ENCODE data around the gene PHACTR1.

The PHACTR1 gene

DNA sequence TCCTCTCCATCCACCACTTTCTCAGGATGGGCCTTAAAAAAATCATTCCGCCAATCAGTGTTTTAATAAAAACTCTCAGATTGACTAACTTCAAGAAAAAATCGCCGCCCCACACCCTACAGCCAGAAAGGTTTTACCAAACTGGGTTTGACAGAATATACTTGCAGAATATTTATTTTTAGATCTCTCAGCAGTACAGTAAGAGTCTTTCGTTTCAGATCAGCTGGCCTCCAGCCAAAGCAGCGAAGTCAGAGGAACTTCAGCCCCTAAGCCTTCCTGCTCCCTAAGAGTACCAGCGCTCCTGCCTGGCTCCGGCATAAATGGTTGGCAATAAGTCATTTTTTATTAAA, 587.1 kb downstream of the PHACTR1 start:
- DNase-seq (ENCODE audit: low read depth, low spot score), result no peak
- ChIA-PET POLR2A (no interaction called here), CTCF (interaction anchor here (1.5 kb wide), 1 partner anchor 31 kb away, joined by 3 read pairs; no protein-coding TSS in a partner anchor)
- TF ChIP-seq CTCF (IDR thresholded peaks at IDR 0.05; ENCODE audit: insufficient read depth, low read length, missing control alignments), result no peak
- no peak overlapping the region for H3K4me3 ChIP-seq (ENCODE audit: low read depth, low read length)

- no peak for DNase-seq (ENCODE audit: low read depth, low spot score)
- POLR2A ChIA-PET, result no interaction called here
- no peak for TF ChIP-seq CTCF (IDR thresholded peaks at IDR 0.05; ENCODE audit: insufficient read depth, low read length, missing control alignments)
- CTCF ChIA-PET, result interaction anchor here (1.5 kb wide), 1 partner anchor 31 kb away, joined by 3 read pairs; no protein-coding TSS in a partner anchor
- no peak overlapping the region for H3K4me3 ChIP-seq (ENCODE audit: low read depth, low read length)
Measured at GRCh38 chr6:13304101-13304500, 587.5 kb downstream of the PHACTR1 start.

GRCh38 chr6:13304580-13305260, 588.2 kb downstream of the PHACTR1 start:
- ChIA-PET CTCF (no interaction called here), POLR2A (no interaction called here)
- H3K4me3 ChIP-seq (ENCODE audit: low read depth, low read length), result no peak overlapping the region

GRCh38 chr6:13305288-13305687, 588.7 kb downstream of the PHACTR1 start:
- DNase-seq (ENCODE audit: low read depth, low spot score), result no peak
- ChIA-PET CTCF (no interaction called here), POLR2A (no interaction called here)
- H3K4me3 ChIP-seq (ENCODE audit: low read depth, low read length), result no peak overlapping the region
- no peak for TF ChIP-seq CTCF (IDR thresholded peaks at IDR 0.05; ENCODE audit: insufficient read depth, low read length, missing control alignments)

More at GRCh38 chr6:13304580-13305260, 588.2 kb downstream of the PHACTR1 start:
- no peak for TF ChIP-seq CTCF (IDR thresholded peaks at IDR 0.05; ENCODE audit: insufficient read depth, low read length, missing control alignments)
- DNase-seq (ENCODE audit: low read depth, low spot score), result no peak

DNA sequence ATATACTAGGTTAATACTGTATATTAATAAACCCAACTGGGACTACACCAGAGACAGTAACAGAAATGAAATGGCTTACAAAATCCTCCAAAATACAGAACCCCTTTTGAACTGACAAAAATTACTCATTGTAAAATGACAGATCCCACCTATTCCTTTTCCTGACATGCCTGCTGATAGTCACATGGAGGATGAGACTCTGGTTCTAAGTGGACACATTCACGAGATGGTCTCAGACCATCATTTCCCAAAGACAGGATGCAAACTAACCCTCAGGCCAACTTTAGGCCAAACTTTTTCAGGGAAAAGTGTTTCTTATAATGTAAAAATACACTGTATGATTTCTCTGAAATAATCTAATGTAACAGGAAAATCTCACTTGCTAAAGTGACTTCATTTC, 589.2 kb downstream of the PHACTR1 start:
- DNase-seq (ENCODE audit: low read depth, low spot score), result no peak
- CTCF ChIA-PET, result no interaction called here
- POLR2A ChIA-PET, result interaction anchor here (0.7 kb wide), 1 partner anchor 237 kb away, joined by 3 read pairs; no protein-coding TSS in a partner anchor

More for the DNA sequence above, 589.2 kb downstream of the PHACTR1 start:
- TF ChIP-seq CTCF (IDR thresholded peaks at IDR 0.05; ENCODE audit: insufficient read depth, low read length, missing control alignments), result no peak
- H3K4me3 ChIP-seq (ENCODE audit: low read depth, low read length), result no peak overlapping the region
